ENCODE measurements around the gene DGKI.

Gene DGKI

GRCh38 chr7:137625197-137625596, 221.6 kb downstream of the DGKI start:
- H3K4me2 ChIP-seq (ENCODE audit: low read length) = no peak overlapping the region
- TF ChIP-seq EZH2phosphoT487 (IDR thresholded peaks at IDR 0.05; ENCODE audit: borderline replicate concordance, low read length) = no peak
- TF ChIP-seq CTCF (IDR thresholded peaks at IDR 0.05; ENCODE audit: low read depth, low read length, poor library complexity, severe bottlenecking) = no peak
- H3K9me2 ChIP-seq (replicated peaks; ENCODE audit: control insufficient read depth, low read length) = no peaks in the 10 kb centered on the region
- H3K27ac ChIP-seq (ENCODE audit: low read depth, low read length) = no peak overlapping the region
- H4K20me1 ChIP-seq (ENCODE audit: control insufficient read depth, insufficient read depth, low read depth, low read length) = no peaks in the 10 kb centered on the region
- H3K36me3 ChIP-seq (ENCODE audit: control insufficient read depth, low read length) = no peaks in the 10 kb centered on the region
- no peaks in the 10 kb centered on the region for H3K9me3 ChIP-seq (ENCODE audit: control insufficient read depth, insufficient read depth, low read length)
- no peaks in the 10 kb centered on the region for H3K27me3 ChIP-seq (ENCODE audit: control insufficient read depth, low read length)
- no peaks in the 10 kb centered on the region for H3K4me1 ChIP-seq (ENCODE audit: control insufficient read depth, low read length)
- no peak overlapping the region for H3K4me3 ChIP-seq (ENCODE audit: low read length)
- H3F3A ChIP-seq (ENCODE audit: control insufficient read depth, insufficient read depth) = no peaks in the 10 kb centered on the region
- H3K79me2 ChIP-seq (ENCODE audit: control insufficient read depth, low read length) = no peaks in the 10 kb centered on the region

GRCh38 chr7:137619181-137619580, 227.6 kb downstream of the DGKI start:
- Histone ChIP-seq H3K27ac (ENCODE audit: low read depth, low read length) (no peak overlapping the region), H3K9me3 (ENCODE audit: control insufficient read depth, insufficient read depth, low read length) (no peaks in the 10 kb centered on the region), H4K20me1 (ENCODE audit: control insufficient read depth, insufficient read depth, low read depth, low read length) (no peaks in the 10 kb centered on the region), H3K27me3 (ENCODE audit: control insufficient read depth, low read length) (no peaks in the 10 kb centered on the region), H3K4me2 (ENCODE audit: low read length) (no peak overlapping the region), H3K36me3 (ENCODE audit: control insufficient read depth, low read length) (no peaks in the 10 kb centered on the region), H3K4me3 (ENCODE audit: low read length) (no peak overlapping the region), H3K79me2 (ENCODE audit: control insufficient read depth, low read length) (no peaks in the 10 kb centered on the region), H3K4me1 (ENCODE audit: control insufficient read depth, low read length) (no peaks in the 10 kb centered on the region), H3F3A (ENCODE audit: control insufficient read depth, insufficient read depth) (no peaks in the 10 kb centered on the region), H3K9me2 (replicated peaks; ENCODE audit: control insufficient read depth, low read length) (no peaks in the 10 kb centered on the region)
- TF ChIP-seq EZH2phosphoT487 (IDR thresholded peaks at IDR 0.05; ENCODE audit: borderline replicate concordance, low read length) = no peak
- no peak for TF ChIP-seq CTCF (IDR thresholded peaks at IDR 0.05; ENCODE audit: low read depth, low read length, poor library complexity, severe bottlenecking)

- Histone ChIP-seq H3K4me3 (ENCODE audit: low read length) (no peak overlapping the region), H3K4me2 (ENCODE audit: low read length) (no peak overlapping the region), H4K20me1 (ENCODE audit: control insufficient read depth, insufficient read depth, low read depth, low read length) (no peaks in the 10 kb centered on the region), H3K27ac (ENCODE audit: low read depth, low read length) (no peak overlapping the region), H3K27me3 (ENCODE audit: control insufficient read depth, low read length) (no peaks in the 10 kb centered on the region), H3K9me3 (ENCODE audit: control insufficient read depth, insufficient read depth, low read length) (no peaks in the 10 kb centered on the region), H3K4me1 (ENCODE audit: control insufficient read depth, low read length) (no peaks in the 10 kb centered on the region), H3K9me2 (replicated peaks; ENCODE audit: control insufficient read depth, low read length) (no peaks in the 10 kb centered on the region), H3K79me2 (ENCODE audit: control insufficient read depth, low read length) (no peaks in the 10 kb centered on the region), H3F3A (ENCODE audit: control insufficient read depth, insufficient read depth) (no peaks in the 10 kb centered on the region), H3K36me3 (ENCODE audit: control insufficient read depth, low read length) (no peaks in the 10 kb centered on the region)
- TF ChIP-seq EZH2phosphoT487 (IDR thresholded peaks at IDR 0.05; ENCODE audit: borderline replicate concordance, low read length) = no peak
- no peak for TF ChIP-seq CTCF (IDR thresholded peaks at IDR 0.05; ENCODE audit: low read depth, low read length, poor library complexity, severe bottlenecking)
Measured at GRCh38 chr7:137618748-137619147, 228.0 kb downstream of the DGKI start.
